A549 (cell line): ENCODE data around the gene SPDYE6. TPM values are rescaled to one million over a fixed set of nuclear protein-coding genes. Genes with fewer than 3 reads are reported as not detected.
A peak's percentile ranks its signal among the peaks of the same experiment; 100 is the strongest.

Source experiments
- ATAC-seq, 2 experiments: fragments of 200-7000 bp in 1 of 2; fragments of >200 bp in 1 of 2; cut with Nextera tagmentation in 1 of 2; cut with Tn5 transposase in 1 of 2; 3 replicates each; pipeline versions ENCODE4 v1.8.0 to v1.9.1; 2018 to 2020; ENCODE audit warnings: mild to moderate bottlenecking in 1 of 2, moderate library complexity in 1 of 2
- CTCF ChIA-PET: fragments of 300-600 bp; sonication (Branson Sonifier 250); formaldehyde crosslinking; extraction: SDS; loops from one replicate; lab custom pipeline; 2021; ENCODE audit warnings: antibody characterized with exemption, inconsistent platforms; lab: Yijun Ruan, JAX
- POLR2A ChIA-PET: fragments of 350-600 bp; formaldehyde crosslinking; extraction: SDS; loops from one replicate; lab custom pipeline; 2021; ENCODE audit warnings: antibody characterized with exemption, inconsistent platforms; lab: Yijun Ruan, JAX
- DNase-seq, 2 experiments: peaks; one replicate each; pipeline versions ENCODE4 v3.0.0 to v3.0.0-alpha.2; 2011 to 2016; ENCODE audit warnings: low read depth in 1 of 2, low spot score in 1 of 2
- FAIRE-seq: peaks from 2 replicates; lab custom pipeline; 2011; peaks lifted over from hg19 to GRCh38; lab: Jason Lieb, UNC
- H3K27ac ChIP-seq, 2 experiments: fragments of >200 bp; sonication (Bioruptor Twin); formaldehyde crosslinking; 3 replicates each; pipeline ENCODE4 v1.5.1; 2016 to 2017
- H3K4me1 ChIP-seq: fragments of >200 bp; sonication (Bioruptor Twin); formaldehyde crosslinking; 3 replicates; pipeline ENCODE4 v1.6.1; 2016
- H3K4me2 ChIP-seq: fragments of >200 bp; sonication (Bioruptor Twin); formaldehyde crosslinking; 3 replicates; pipeline ENCODE4 v1.6.1; 2016
- H3K4me3 ChIP-seq: fragments of >200 bp; sonication (Bioruptor Twin); formaldehyde crosslinking; 3 replicates; pipeline ENCODE4 v1.5.1; 2016
- H3K9me3 ChIP-seq: fragments of >200 bp; sonication (Bioruptor Twin); formaldehyde crosslinking; 3 replicates; pipeline ENCODE4 v1.6.1; 2016
- CBX2 ChIP-seq: fragments of 200-600 bp; sonication (generic); IDR thresholded peaks from 2 replicates; pipeline ENCODE4 v1.6.1; 2016; ENCODE audit warnings: low read depth, mild to moderate bottlenecking, borderline replicate concordance
- CBX8 ChIP-seq: fragments of 200-600 bp; sonication (generic); IDR thresholded peaks from 2 replicates; pipeline ENCODE4 v1.6.1; 2016
- CHD4 ChIP-seq: fragments of 200-600 bp; sonication (generic); IDR thresholded peaks from 2 replicates; pipeline ENCODE4 v1.6.1; 2016; ENCODE audit warnings: antibody characterized with exemption, mild to moderate bottlenecking, borderline replicate concordance
- ESRRA ChIP-seq: fragments of 150-350 bp; IDR thresholded peaks from 2 replicates; pipeline ENCODE4 v1.6.1; 2014; ENCODE audit warnings: mild to moderate bottlenecking, low read length, borderline replicate concordance
- FOSB ChIP-seq: fragments of 250-450 bp; sonication (Bioruptor Pico); IDR thresholded peaks from 2 replicates; pipeline ENCODE4 v1.5.0; 2020; ENCODE audit warnings: mild to moderate bottlenecking, moderate library complexity
- FOSL2 ChIP-seq, 2 experiments: fragments of 450-650 bp in 1 of 2; fragments of >200 bp in 1 of 2; sonication (Bioruptor Twin) in 1 of 2; formaldehyde crosslinking; IDR thresholded peaks; 2 replicates each; pipeline versions ENCODE4 v1.5.0 to v1.6.1; 2016 to 2020; ENCODE audit warnings: mild to moderate bottlenecking in 1 of 2, moderate library complexity in 1 of 2
- HDAC2 ChIP-seq: fragments of 200-600 bp; sonication (generic); IDR thresholded peaks from 2 replicates; pipeline ENCODE4 v1.6.1; 2016
- HOXA7 ChIP-seq: fragments of 250-450 bp; sonication (Bioruptor Pico); IDR thresholded peaks from 2 replicates; pipeline ENCODE4 v1.5.0; 2020; ENCODE audit warnings: mild to moderate bottlenecking, moderate library complexity
- HOXB13 ChIP-seq: fragments of 250-450 bp; sonication (Bioruptor Pico); IDR thresholded peaks from 2 replicates; pipeline ENCODE4 v1.5.0; 2020; ENCODE audit warnings: low read depth, mild to moderate bottlenecking, moderate library complexity
- HOXB5 ChIP-seq: fragments of 250-450 bp; sonication (Bioruptor Pico); IDR thresholded peaks from 2 replicates; pipeline ENCODE4 v1.5.0; 2020; ENCODE audit warnings: mild to moderate bottlenecking, moderate library complexity
- JUN ChIP-seq, 2 experiments: fragments of >200 bp; sonication (Bioruptor Twin); formaldehyde crosslinking; IDR thresholded peaks; 2 replicates in 1 of 2; 3 replicates in 1 of 2; pipeline ENCODE4 v1.6.1; 2016 to 2017
- MAZ ChIP-seq: fragments of 150-350 bp; IDR thresholded peaks from 2 replicates; pipeline ENCODE4 v1.6.1; 2014; ENCODE audit warnings: antibody characterized with exemption, low read depth, low read length, borderline replicate concordance
- MYC ChIP-seq: IDR thresholded peaks from 2 replicates; pipeline ENCODE4 v1.6.1; 2012; ENCODE audit warnings: mild to moderate bottlenecking, inconsistent platforms, low read length, improper control_type of control experiment, borderline replicate concordance
- NFE2L2 ChIP-seq: fragments of 150-350 bp; conservative IDR thresholded peaks from 2 replicates; pipeline ENCODE4 v1.6.1; 2014; ENCODE audit warnings: low read length
- NPAS2 ChIP-seq: fragments of 250-450 bp; sonication (Bioruptor Pico); IDR thresholded peaks from 2 replicates; pipeline ENCODE4 v1.8.0; 2022; ENCODE audit warnings: mild to moderate bottlenecking, moderate library complexity, borderline replicate concordance
- POLR2A ChIP-seq: IDR thresholded peaks from 2 replicates; pipeline ENCODE4 v1.6.1; 2012; ENCODE audit warnings: mild to moderate bottlenecking, low read length
- POLR2AphosphoS2 ChIP-seq: conservative IDR thresholded peaks from 2 replicates; pipeline ENCODE4 v1.6.1; 2012; ENCODE audit warnings: low read length, improper control_type of control experiment, inconsistent platforms
- RARB ChIP-seq: fragments of 250-450 bp; sonication (Bioruptor Pico); IDR thresholded peaks from 2 replicates; pipeline ENCODE4 v1.8.0; 2021; ENCODE audit warnings: mild to moderate bottlenecking, moderate library complexity
- SMC3 ChIP-seq: fragments of >200 bp; sonication (Bioruptor Twin); formaldehyde crosslinking; IDR thresholded peaks from 3 replicates; pipeline ENCODE4 v1.6.1; 2018; ENCODE audit warnings: inconsistent platforms
- ZNF302 ChIP-seq: fragments of 250-450 bp; sonication (Bioruptor Pico); IDR thresholded peaks from 2 replicates; pipeline ENCODE4 v1.9.0; 2021; ENCODE audit warnings: inconsistent platforms, mild to moderate bottlenecking, moderate library complexity
- WGBS: methylation state at CpG from one replicate; pipeline ENCODE4 v1.1.6; 2017; ENCODE audit errors: missing lambda C conversion rate; 5-methylcytosine and 5-hydroxymethylcytosine counted together
- polyA plus RNA-seq, 4 experiments: library from polyadenylated mRNA; depleted of rRNA in 3 of 4; stranded (reverse); fragments of >200 nt; fragmentation: RNase III in 1 of 4; extraction: RNeasy Plus Mini Kit Qiagen cat#74134 plus additional on column Dnase treatment in 1 of 4; gene quantifications; 2 replicates in 3 of 4; 3 replicates in 1 of 4; pipeline ENCODE4 v1.2.3, GENCODE V29; 2011 to 2017
- TF ChIP-seq, protein P1 (sequence below): fragments of 200-600 bp; sonication (generic); IDR thresholded peaks from 2 replicates; pipeline ENCODE4 v1.6.1; 2016; ENCODE audit warnings: antibody characterized with exemption, mild to moderate bottlenecking, moderate library complexity
- TF ChIP-seq, protein P2 (sequence below): fragments of >200 bp; sonication (Bioruptor Twin); formaldehyde crosslinking; IDR thresholded peaks from 3 replicates; pipeline ENCODE4 v1.6.1; 2016
- TF ChIP-seq, protein P3 (sequence below): IDR thresholded peaks from 2 replicates; pipeline ENCODE4 v1.6.1; 2012
- TF ChIP-seq, protein P4 (sequence below): fragments of 250-450 bp; sonication (Bioruptor Pico); IDR thresholded peaks from 2 replicates; pipeline ENCODE4 v1.5.0; 2021; ENCODE audit warnings: mild to moderate bottlenecking, moderate library complexity, borderline replicate concordance
- TF ChIP-seq, protein P5 (sequence below): IDR thresholded peaks from 2 replicates; pipeline ENCODE4 v1.6.1; 2012
- TF ChIP-seq, protein P6 (sequence below): IDR thresholded peaks from 2 replicates; pipeline ENCODE4 v1.6.1; 2012; ENCODE audit warnings: low read depth, borderline replicate concordance
- TF ChIP-seq, protein P7 (sequence below): fragments of >200 bp; sonication (Bioruptor Twin); formaldehyde crosslinking; IDR thresholded peaks from 2 replicates; pipeline ENCODE4 v1.6.1; 2016

SPDYE6 gene
- polyA plus RNA-seq, 2 of the 4 experiments (the other 2 are of a cell fraction) = not detected

DNA sequence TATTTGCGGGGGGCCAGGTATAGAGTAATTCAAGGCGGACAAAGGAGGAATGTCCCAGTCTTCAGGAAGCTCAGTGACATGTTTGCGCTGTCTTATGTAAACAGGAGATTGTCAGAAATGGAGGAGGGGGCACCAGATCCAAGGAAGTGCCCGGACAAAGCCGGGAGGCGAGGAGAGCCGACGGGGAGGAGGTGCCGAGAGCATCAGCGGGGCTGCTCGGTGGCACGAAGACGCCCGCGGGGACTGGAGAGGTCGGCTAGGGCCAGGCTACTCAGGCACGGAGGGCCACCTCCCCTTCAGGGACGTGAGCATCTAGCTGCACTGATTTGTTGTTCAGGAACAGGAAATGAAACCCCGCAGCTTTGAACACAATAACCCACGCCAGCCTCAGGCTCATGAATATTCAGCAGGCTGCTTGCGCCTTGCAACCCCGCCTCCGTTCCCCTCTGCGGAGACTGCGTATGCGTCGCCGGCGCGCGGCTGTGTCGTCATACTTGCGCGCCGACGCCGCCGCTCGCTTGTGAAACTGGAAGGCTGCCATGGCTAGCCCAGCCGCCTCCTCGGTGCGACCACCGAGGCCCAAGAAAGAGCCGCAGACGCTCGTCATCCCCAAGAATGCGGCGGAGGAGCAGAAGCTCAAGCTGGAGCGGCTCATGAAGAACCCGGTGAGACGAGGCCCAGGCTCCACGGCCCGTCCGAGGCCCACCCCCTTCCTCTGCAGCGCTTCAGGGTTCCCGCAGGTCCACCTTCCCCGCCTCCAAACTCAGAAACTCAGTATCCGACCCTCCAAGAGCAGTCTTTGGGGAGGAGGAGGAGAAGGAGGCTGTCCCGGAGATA is 39.8 kb upstream of the SPDYE6 start, which contains the start of gene PRKRIP1 (continued):
- TF ChIP-seq, protein P1, sequence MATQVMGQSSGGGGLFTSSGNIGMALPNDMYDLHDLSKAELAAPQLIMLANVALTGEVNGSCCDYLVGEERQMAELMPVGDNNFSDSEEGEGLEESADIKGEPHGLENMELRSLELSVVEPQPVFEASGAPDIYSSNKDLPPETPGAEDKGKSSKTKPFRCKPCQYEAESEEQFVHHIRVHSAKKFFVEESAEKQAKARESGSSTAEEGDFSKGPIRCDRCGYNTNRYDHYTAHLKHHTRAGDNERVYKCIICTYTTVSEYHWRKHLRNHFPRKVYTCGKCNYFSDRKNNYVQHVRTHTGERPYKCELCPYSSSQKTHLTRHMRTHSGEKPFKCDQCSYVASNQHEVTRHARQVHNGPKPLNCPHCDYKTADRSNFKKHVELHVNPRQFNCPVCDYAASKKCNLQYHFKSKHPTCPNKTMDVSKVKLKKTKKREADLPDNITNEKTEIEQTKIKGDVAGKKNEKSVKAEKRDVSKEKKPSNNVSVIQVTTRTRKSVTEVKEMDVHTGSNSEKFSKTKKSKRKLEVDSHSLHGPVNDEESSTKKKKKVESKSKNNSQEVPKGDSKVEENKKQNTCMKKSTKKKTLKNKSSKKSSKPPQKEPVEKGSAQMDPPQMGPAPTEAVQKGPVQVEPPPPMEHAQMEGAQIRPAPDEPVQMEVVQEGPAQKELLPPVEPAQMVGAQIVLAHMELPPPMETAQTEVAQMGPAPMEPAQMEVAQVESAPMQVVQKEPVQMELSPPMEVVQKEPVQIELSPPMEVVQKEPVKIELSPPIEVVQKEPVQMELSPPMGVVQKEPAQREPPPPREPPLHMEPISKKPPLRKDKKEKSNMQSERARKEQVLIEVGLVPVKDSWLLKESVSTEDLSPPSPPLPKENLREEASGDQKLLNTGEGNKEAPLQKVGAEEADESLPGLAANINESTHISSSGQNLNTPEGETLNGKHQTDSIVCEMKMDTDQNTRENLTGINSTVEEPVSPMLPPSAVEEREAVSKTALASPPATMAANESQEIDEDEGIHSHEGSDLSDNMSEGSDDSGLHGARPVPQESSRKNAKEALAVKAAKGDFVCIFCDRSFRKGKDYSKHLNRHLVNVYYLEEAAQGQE = peak; percentile 16; the same call in 1 of the 2 replicates
- TF ChIP-seq ZNF302 (CRISPR knock-in tag) (no peak), POLR2AphosphoS2 (peak; percentile 44; the same call in 1 of the 2 replicates), ESRRA (no peak), MYC (no peak), CHD4 (no peak), FOSL2 (IDR thresholded peaks at IDR 0.05) (no peak), FOSL2 (CRISPR knock-in tag; IDR thresholded peaks at IDR 0.05) (no peak), HOXB5 (no peak), HOXA7 (CRISPR knock-in tag) (peak; percentile 85; the same call in 1 of the 2 replicates), CBX8 (no peak), NFE2L2 (no peak), FOSB (CRISPR knock-in tag) (0 out of 2 replicates have a peak, but pooled peaks have one; percentile 43), SMC3 (no peak)
- TF ChIP-seq, protein P2, sequence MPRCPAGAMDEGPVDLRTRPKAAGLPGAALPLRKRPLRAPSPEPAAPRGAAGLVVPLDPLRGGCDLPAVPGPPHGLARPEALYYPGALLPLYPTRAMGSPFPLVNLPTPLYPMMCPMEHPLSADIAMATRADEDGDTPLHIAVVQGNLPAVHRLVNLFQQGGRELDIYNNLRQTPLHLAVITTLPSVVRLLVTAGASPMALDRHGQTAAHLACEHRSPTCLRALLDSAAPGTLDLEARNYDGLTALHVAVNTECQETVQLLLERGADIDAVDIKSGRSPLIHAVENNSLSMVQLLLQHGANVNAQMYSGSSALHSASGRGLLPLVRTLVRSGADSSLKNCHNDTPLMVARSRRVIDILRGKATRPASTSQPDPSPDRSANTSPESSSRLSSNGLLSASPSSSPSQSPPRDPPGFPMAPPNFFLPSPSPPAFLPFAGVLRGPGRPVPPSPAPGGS = no peak
- TF ChIP-seq, protein P3, sequence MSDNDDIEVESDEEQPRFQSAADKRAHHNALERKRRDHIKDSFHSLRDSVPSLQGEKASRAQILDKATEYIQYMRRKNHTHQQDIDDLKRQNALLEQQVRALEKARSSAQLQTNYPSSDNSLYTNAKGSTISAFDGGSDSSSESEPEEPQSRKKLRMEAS = peak; percentile 73
- TF ChIP-seq, protein P4, sequence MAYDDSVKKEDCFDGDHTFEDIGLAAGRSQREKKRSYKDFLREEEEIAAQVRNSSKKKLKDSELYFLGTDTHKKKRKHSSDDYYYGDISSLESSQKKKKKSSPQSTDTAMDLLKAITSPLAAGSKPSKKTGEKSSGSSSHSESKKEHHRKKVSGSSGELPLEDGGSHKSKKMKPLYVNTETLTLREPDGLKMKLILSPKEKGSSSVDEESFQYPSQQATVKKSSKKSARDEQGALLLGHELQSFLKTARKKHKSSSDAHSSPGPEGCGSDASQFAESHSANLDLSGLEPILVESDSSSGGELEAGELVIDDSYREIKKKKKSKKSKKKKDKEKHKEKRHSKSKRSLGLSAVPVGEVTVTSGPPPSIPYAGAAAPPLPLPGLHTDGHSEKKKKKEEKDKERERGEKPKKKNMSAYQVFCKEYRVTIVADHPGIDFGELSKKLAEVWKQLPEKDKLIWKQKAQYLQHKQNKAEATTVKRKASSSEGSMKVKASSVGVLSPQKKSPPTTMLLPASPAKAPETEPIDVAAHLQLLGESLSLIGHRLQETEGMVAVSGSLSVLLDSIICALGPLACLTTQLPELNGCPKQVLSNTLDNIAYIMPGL (CRISPR knock-in tag) = no peak

DNA sequence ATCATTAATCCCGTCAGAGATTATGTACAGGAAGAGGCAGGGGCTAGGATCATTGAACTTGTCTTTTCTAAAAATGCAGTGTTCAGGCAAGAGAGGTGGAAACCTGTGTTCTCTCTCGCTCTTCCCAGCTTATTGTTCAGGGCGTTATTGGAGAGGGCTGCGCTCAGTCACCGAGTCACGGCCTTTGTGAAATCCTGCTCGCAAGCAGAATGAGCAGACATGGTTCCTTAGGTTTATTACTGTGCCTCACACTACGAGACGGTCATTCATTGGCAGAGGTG is 39.3 kb upstream of the SPDYE6 start:
- CTCF ChIA-PET = interaction anchor here (0.6 to 6.7 kb wide), 5 partner anchors 10 to 1252 kb away, joined by 3 to 41 read pairs (median 7); no protein-coding TSS in a partner anchor
- FAIRE-seq (no peak), ATAC-seq (no peak; a peak in 3 of 6 replicates), DNase-seq (no peak)
- peak overlapping the region; percentile 81 to 89 for H3K27ac ChIP-seq
- peak overlapping the region; percentile 88 for H3K4me3 ChIP-seq
- POLR2A ChIA-PET = interaction anchor here (0.6 to 2.0 kb wide), 3 partner anchors 17 to 122 kb away, joined by 3 to 7 read pairs (median 3); no protein-coding TSS in a partner anchor
- TF ChIP-seq JUN (IDR thresholded peaks at IDR 0.05) = no peak
- TF ChIP-seq MAZ = no peak
- no peak for TF ChIP-seq HDAC2
- no peak for TF ChIP-seq CHD4
- TF ChIP-seq, protein P5, sequence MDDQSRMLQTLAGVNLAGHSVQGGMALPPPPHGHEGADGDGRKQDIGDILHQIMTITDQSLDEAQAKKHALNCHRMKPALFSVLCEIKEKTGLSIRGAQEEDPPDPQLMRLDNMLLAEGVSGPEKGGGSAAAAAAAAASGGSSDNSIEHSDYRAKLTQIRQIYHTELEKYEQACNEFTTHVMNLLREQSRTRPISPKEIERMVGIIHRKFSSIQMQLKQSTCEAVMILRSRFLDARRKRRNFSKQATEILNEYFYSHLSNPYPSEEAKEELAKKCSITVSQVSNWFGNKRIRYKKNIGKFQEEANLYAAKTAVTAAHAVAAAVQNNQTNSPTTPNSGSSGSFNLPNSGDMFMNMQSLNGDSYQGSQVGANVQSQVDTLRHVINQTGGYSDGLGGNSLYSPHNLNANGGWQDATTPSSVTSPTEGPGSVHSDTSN = no peak
- TF ChIP-seq HOXB13 (CRISPR knock-in tag) = no peak
- TF ChIP-seq CBX8 = no peak
- no peak for TF ChIP-seq FOSL2 (IDR thresholded peaks at IDR 0.05)
- TF ChIP-seq FOSL2 (CRISPR knock-in tag; IDR thresholded peaks at IDR 0.05) = no peak
- TF ChIP-seq NFE2L2 = no peak
- TF ChIP-seq, protein P6, sequence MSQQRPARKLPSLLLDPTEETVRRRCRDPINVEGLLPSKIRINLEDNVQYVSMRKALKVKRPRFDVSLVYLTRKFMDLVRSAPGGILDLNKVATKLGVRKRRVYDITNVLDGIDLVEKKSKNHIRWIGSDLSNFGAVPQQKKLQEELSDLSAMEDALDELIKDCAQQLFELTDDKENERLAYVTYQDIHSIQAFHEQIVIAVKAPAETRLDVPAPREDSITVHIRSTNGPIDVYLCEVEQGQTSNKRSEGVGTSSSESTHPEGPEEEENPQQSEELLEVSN = no peak
- TF ChIP-seq RARB = no peak
- no peak for TF ChIP-seq POLR2AphosphoS2
- TF ChIP-seq NPAS2 = no peak
- TF ChIP-seq POLR2A = no peak
- TF ChIP-seq, protein P7, sequence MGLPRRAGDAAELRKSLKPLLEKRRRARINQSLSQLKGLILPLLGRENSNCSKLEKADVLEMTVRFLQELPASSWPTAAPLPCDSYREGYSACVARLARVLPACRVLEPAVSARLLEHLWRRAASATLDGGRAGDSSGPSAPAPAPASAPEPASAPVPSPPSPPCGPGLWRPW = no peak
- TF ChIP-seq CBX2 = no peak
- 31% methylated on average over 9 of the region's 9 CpGs for WGBS
- H3K4me2 ChIP-seq = peak overlapping the region; percentile 96
- no peaks in the 10 kb centered on the region for H3K9me3 ChIP-seq
- peaks cover 11% of the 10 kb centered on the region for H3K4me1 ChIP-seq
